AG09309 (cell line): ENCODE results near the gene ZNF365.
A peak's percentile ranks its signal among the peaks of the same experiment; 100 is the strongest.
"Not testable (repeated sequence)": the region's sequence is repeated elsewhere in the genome, so short reads cannot be mapped to it uniquely, and the experiment has no call there.

Experiments
- DNase-seq: peaks from one replicate; pipeline ENCODE4 v3.0.0-alpha.2; 2010; ENCODE audit warnings: low read depth
- H3K4me3 ChIP-seq: 2 replicates; pipeline ENCODE4 v1.5.1; 2011; ENCODE audit warnings: mild to moderate bottlenecking, low read depth, low read length, moderate library complexity; ENCODE audit not compliant: control insufficient read depth
- CTCF ChIP-seq: IDR thresholded peaks from 2 replicates; pipeline ENCODE4 v1.5.1; 2011; ENCODE audit warnings: mild to moderate bottlenecking, low read depth, low read length, inconsistent platforms; ENCODE audit not compliant: insufficient read depth, control insufficient read depth; ENCODE audit errors: missing control alignments

The ZNF365 gene

GRCh38 chr10:62377966-62378365 is 3.8 kb downstream of the ZNF365 start:
- no peak overlapping the region for H3K4me3 ChIP-seq
- DNase-seq: no peak
- no peak for TF ChIP-seq CTCF

- DNase-seq, H3K4me3 ChIP-seq: not testable (repeated sequence)
These were observed 4.7 kb downstream of the ZNF365 start for GRCh38 chr10:62378877-62379276.

DNA sequence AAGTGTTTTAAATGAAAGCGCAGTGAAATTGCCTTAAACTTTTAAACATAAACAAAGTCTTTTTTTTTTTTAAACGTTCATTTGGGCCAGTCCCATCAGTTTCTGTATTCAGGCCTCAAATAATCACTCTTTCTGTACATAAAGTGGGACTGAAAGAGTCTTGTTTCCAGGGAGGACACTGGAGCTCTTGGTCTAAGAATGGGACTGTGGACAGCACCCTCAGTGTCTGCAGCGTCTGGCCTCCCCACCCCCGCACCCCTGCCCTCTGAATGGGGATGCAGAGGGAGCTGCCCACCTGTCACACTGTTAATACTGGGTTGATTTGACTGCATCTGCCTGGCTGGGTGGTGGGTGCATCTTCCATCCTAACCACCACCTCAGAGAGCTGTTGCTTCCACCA is 5.2 kb downstream of the ZNF365 start:
- no peak for TF ChIP-seq CTCF
- no peak overlapping the region for H3K4me3 ChIP-seq

DNA sequence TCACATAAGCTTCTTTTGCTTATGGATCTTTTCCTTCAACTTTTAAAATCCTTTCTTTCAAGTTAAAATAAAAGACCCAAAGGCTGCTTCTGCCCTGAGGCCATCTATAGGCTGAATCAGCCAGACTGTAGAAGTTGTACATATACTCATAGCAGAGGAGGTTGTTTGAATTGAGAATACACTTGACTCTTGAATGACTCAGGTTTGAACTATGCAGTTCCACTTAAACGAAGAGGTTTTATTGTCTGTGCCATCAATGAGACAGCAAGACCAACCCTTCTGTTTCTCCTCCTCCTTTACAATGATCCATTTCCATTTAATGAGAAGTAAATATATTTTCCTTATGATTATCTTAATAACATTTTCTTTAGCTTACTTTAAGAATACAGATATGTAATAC is 5.8 kb downstream of the ZNF365 start:
- no peak for TF ChIP-seq CTCF
- no peak overlapping the region for H3K4me3 ChIP-seq
- peak; percentile 46 for DNase-seq

More for the DNA sequence above, 5.2 kb downstream of the ZNF365 start:
- no peak for DNase-seq

DNA sequence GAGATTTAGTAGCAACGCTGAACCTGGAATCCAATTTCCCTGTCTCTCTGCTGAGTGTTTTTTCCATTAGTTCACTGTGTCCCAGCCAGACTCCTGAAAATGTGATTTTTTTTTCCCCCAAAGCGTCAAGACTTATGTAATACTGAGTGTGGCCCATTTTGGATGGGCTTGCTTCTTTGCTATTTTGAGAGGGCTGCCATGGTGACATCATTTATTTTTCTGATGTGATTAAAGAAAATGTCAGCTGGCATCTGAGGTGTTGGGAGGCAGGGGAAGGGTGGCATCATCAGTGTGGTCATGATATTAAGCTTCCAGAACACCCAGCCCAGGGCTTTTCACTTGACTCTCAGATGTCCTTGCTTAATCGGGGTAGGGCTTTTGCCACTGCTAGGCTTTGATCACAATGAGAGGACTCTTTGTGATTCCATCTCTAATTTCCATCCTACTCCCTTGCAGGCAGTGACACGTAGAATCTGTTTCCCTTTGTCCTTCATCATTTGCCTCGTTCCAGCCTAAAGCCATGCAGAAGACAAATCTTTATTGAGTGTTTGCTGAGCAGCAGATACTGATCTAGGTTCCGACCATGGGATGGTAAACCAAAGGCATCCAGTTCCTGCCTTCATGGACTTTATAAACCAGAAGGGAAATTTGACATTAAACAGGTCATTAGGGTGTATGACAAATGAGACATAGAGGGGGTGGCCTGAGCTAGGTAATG is 7.4 kb downstream of the ZNF365 start:
- no peak for TF ChIP-seq CTCF
- H3K4me3 ChIP-seq: no peak overlapping the region
- no peak for DNase-seq

- no peak for TF ChIP-seq CTCF
- no peak for DNase-seq
- H3K4me3 ChIP-seq: no peak overlapping the region
These were observed 8.7 kb downstream of the ZNF365 start for GRCh38 chr10:62382831-62383230.

DNA sequence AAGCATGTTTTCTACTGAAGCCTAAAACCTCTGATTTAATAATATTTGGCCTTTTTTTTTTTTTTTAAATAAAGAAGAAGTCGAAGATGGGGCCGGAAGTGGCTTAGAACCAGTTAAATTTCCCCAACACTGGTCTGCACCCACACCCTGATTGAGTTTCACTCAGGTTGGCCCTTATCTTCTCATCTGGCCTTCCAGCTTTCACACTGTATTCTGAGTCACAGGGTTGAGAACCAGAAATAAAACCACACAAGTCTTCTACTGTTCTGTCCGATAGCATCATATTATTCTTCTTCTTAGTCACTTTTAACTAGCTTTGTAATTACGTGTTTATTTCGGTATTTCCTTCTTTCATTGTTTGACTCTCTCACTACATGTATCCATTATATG is 9.9 kb downstream of the ZNF365 start:
- peak; percentile 68 for DNase-seq
- TF ChIP-seq CTCF: no peak
- no peak overlapping the region for H3K4me3 ChIP-seq
